Neural crest cell (in vitro differentiated cells): ENCODE results near the gene CLIC3. TPM values are rescaled to one million over a fixed set of nuclear protein-coding genes. Genes with fewer than 3 reads are reported as not detected.

Experiments used
- DNase-seq: peaks from one replicate; pipeline ENCODE4 v3.0.0; 2021; ENCODE audit warnings: low read depth, mixed read lengths, low spot score
- H3K27ac Mint-ChIP-seq: one replicate; pipeline ENCODE4 v1.8.0; 2021; ENCODE audit warnings: mild to moderate bottlenecking, mixed read lengths; ENCODE audit not compliant: unreplicated experiment
- H3K27me3 Mint-ChIP-seq: 2 replicates; pipeline ENCODE4 v1.8.0; 2021; ENCODE audit warnings: low read depth, mild to moderate bottlenecking, mixed read lengths
- H3K36me3 Mint-ChIP-seq: 2 replicates; pipeline ENCODE4 v1.8.0; 2021; ENCODE audit warnings: low read depth, mild to moderate bottlenecking, mixed read lengths
- H3K4me1 Mint-ChIP-seq: 2 replicates; pipeline ENCODE4 v1.8.0; 2021; ENCODE audit warnings: mixed read lengths
- H3K4me3 Mint-ChIP-seq: one replicate; pipeline ENCODE4 v1.8.0; 2021; ENCODE audit warnings: mild to moderate bottlenecking, mixed read lengths
- H3K9me3 Mint-ChIP-seq: 2 replicates; pipeline ENCODE4 v1.8.0; 2021; ENCODE audit warnings: mixed read lengths
- CTCF ChIP-seq: fragments of 200-600 bp; sonication (generic); conservative IDR thresholded peaks from 2 replicates; pipeline ENCODE4 v1.5.0; 2021; ENCODE audit warnings: antibody characterized with exemption, mild to moderate bottlenecking
- total RNA-seq: library from RNA; stranded (reverse); gene quantifications from 2 replicates; pipeline ENCODE4 v1.2.1, GENCODE V29; 2021

Gene CLIC3
- total RNA-seq, 1 donor from 2014 or later: not detected

GRCh38 chr9:137014776-137015539 lies 18.6 kb upstream of the CLIC3 start:
- Mint-ChIP-seq H3K27ac (no peak overlapping the region), H3K4me3 (no peak overlapping the region), H3K4me1 (no peaks in the 10 kb centered on the region), H3K36me3 (no peaks in the 10 kb centered on the region), H3K27me3 (no peaks in the 10 kb centered on the region), H3K9me3 (no peaks in the 10 kb centered on the region)
- DNase-seq: no peak
- no peak for TF ChIP-seq CTCF

- no peak overlapping the region for H3K4me3 Mint-ChIP-seq
- H3K9me3 Mint-ChIP-seq: no peaks in the 10 kb centered on the region
- H3K27me3 Mint-ChIP-seq: no peaks in the 10 kb centered on the region
- H3K4me1 Mint-ChIP-seq: no peaks in the 10 kb centered on the region
- DNase-seq: no peak
- TF ChIP-seq CTCF: no peak
- no peaks in the 10 kb centered on the region for H3K36me3 Mint-ChIP-seq
- no peak overlapping the region for H3K27ac Mint-ChIP-seq
Measured at GRCh38 chr9:137014166-137014565, 17.8 kb upstream of the CLIC3 start.

GRCh38 chr9:137013571-137013940 lies 17.2 kb upstream of the CLIC3 start:
- TF ChIP-seq CTCF: no peak
- Mint-ChIP-seq H3K27ac (no peak overlapping the region), H3K9me3 (no peaks in the 10 kb centered on the region), H3K27me3 (no peaks in the 10 kb centered on the region), H3K4me1 (no peaks in the 10 kb centered on the region), H3K4me3 (no peak overlapping the region), H3K36me3 (no peaks in the 10 kb centered on the region)
- no peak for DNase-seq

- DNase-seq: no peak
- Mint-ChIP-seq H3K9me3 (no peaks in the 10 kb centered on the region), H3K4me3 (no peak overlapping the region), H3K4me1 (no peaks in the 10 kb centered on the region), H3K27me3 (no peaks in the 10 kb centered on the region), H3K27ac (no peak overlapping the region), H3K36me3 (no peaks in the 10 kb centered on the region)
- TF ChIP-seq CTCF: no peak
Measured at GRCh38 chr9:137012694-137013570, 16.6 kb upstream of the CLIC3 start.

- Mint-ChIP-seq H3K4me1 (no peaks in the 10 kb centered on the region), H3K27me3 (no peaks in the 10 kb centered on the region), H3K27ac (no peak overlapping the region), H3K9me3 (no peaks in the 10 kb centered on the region), H3K4me3 (no peak overlapping the region), H3K36me3 (no peaks in the 10 kb centered on the region)
- no peak for TF ChIP-seq CTCF
- no peak for DNase-seq
Measured at GRCh38 chr9:137011907-137012675, 15.7 kb upstream of the CLIC3 start.
